Left colon (tissue), 2 donors: ENCODE measurements around the gene NPEPPS. TPM values are rescaled to one million over a fixed set of nuclear protein-coding genes. Genes with fewer than 3 reads are reported as not detected.

Experiments used
- ATAC-seq: fragments of 200-7000 bp; cut with Tn5 transposase; one replicate; pipeline ENCODE4 v1.9.1; 2020; ENCODE audit warnings: mild to moderate bottlenecking, moderate library complexity
- DNase-seq, 2 donors: peaks; one replicate each; pipeline ENCODE4 v3.0.0-alpha.2; 2020
- intact Hi-C, 2 donors: fragments of 100-400 bp; cut with DNase I in 1 of 2; cut with micrococcal nuclease in 1 of 2; formaldehyde crosslinking; loops; one replicate each; pipeline versions ENCODE4 v1.11.2 to v1.14.0; 2022; cut with DNase I, micrococcal nuclease
- total RNA-seq, 2 donors: library from RNA; stranded (reverse); fragmentation: NEBNext Ultra II Directional; extraction: Animal tissue kit (Norgen Biotek cat#: 25700); gene quantifications; one replicate each; pipeline ENCODE4 v1.2.1, GENCODE V29; 2021
- donor health status: DM: no; HTN: no; CAD: no.
- donor health status: DM: yes; HTN: yes; CAD: no.

NPEPPS gene
- total RNA-seq, 2 donors from 2014 or later: 148 to 158 TPM

- intact Hi-C loops: no loop called here
- ATAC-seq (peak; percentile 67), DNase-seq (peak; percentile 95 to 98)
These were observed 119.9 kb downstream of the NPEPPS start for GRCh38 chr17:47650525-47651522.

GRCh38 chr17:47651704-47652103, 120.8 kb downstream of the NPEPPS start:
- intact Hi-C loops: no loop called here
- no peak for DNase-seq
- ATAC-seq: no peak

DNA sequence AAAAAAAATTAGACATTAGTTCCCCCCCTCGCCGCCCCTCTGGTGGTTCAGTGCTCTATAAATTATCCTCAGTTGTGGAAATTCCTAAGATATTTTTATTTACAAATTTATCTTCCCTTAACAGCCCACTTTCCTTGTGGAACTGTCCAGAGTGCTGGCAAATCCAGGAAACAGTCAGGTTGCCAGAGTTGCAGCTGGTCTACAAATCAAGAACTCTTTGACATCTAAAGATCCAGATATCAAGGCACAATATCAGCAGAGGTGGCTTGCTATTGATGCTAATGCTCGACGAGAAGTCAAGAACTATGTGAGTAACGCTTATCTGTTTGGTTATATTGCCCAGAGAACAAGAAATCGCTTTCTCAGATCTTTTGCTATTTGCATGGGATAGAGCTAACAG, 121.7 kb downstream of the NPEPPS start:
- DNase-seq: no peak
- no peak for ATAC-seq
- intact Hi-C loops: no loop called here

- intact Hi-C loops: no loop called here
- ATAC-seq (no peak), DNase-seq (no peak)
These were observed 122.5 kb downstream of the NPEPPS start for GRCh38 chr17:47653442-47653841.

DNA sequence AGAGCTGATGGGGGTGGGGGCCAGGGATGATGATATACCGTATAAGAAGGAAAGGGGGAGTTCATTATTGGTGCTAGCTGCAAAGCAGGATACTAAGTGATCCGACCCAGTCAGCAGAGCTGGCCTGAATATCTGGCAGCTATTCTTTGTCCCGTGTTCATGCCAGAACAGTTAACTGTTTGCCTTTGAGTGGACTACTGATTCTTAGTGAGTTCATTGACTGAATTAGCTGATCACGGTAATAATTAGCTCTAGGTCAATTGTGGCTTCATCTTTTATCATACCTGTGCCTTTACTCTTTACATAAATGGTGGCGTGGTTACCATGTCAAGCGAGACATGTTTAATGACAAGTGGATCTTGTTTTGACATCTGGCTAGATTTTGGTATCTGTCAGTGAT, 124.1 kb downstream of the NPEPPS start:
- intact Hi-C loops: no loop called here
- DNase-seq (no peak), ATAC-seq (no peak)

- intact Hi-C loops: loop anchor here in 1 of 2 donors (10.0 kb wide), 1 partner anchor 125 kb away; no protein-coding TSS in a partner anchor
- ATAC-seq (peak; percentile 65), DNase-seq (no peak)
These were observed 129.2 kb downstream of the NPEPPS start for GRCh38 chr17:47660064-47660492.

GRCh38 chr17:47663912-47664623, 133.2 kb downstream of the NPEPPS start:
- peak; percentile 76 for ATAC-seq
- intact Hi-C loops: loop anchor here in 1 of 2 donors (10.0 kb wide), 1 partner anchor 121 kb away; no protein-coding TSS in a partner anchor
- peak in 1 of 2 donors; percentile 54 for DNase-seq

- ATAC-seq (no peak), DNase-seq (no peak)
- intact Hi-C loops: loop anchor here in 1 of 2 donors (10.0 kb wide), 1 partner anchor 120 kb away; no protein-coding TSS in a partner anchor
These were observed 133.7 kb downstream of the NPEPPS start for GRCh38 chr17:47664624-47664941.

DNA sequence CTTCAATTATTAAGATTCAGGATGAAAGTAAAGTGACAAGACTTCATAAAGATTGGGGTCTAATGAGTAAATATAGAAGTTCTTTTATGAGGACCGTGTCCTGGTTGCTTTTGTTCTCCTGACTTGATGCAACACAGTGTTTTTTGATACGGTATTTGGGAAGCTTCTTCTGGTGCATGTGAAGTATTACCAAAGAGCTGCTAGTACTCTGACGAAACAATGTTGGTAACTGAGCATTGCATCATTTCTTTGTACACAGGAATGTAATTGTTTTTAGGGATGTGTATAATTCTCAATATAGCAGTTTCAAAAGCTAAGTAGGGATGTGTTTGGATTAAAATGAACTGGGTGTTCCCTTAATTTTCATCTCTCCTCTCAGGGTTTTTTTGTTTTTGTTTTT, 134.7 kb downstream of the NPEPPS start:
- intact Hi-C loops: loop anchor here in 1 of 2 donors (10.0 kb wide), 1 partner anchor 119 kb away; no protein-coding TSS in a partner anchor
- ATAC-seq (no peak), DNase-seq (no peak)

DNA sequence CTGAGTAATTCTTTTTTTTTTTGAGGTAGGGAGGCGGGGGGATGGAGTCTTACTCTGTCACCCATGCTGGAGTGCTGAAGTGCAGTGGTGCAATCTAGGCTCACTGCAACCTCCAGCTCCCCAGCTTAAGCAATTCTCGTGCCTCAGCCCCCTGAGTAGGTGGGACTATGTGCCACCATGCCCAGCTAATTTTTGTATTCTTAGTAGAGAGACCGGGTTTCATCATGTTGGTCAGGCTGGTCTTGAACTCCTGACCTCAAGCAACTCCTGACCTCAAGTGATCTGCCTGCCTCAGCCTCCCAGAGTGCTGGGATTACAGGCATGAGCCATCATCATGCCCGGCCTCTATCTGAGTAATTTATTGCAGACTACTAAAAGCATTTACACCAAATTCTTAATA, 138.2 kb downstream of the NPEPPS start:
- ATAC-seq (no peak), DNase-seq (no peak)
- intact Hi-C loops: loop anchor here in 1 of 2 donors (10.0 kb wide), 1 partner anchor 116 kb away; no protein-coding TSS in a partner anchor

DNA sequence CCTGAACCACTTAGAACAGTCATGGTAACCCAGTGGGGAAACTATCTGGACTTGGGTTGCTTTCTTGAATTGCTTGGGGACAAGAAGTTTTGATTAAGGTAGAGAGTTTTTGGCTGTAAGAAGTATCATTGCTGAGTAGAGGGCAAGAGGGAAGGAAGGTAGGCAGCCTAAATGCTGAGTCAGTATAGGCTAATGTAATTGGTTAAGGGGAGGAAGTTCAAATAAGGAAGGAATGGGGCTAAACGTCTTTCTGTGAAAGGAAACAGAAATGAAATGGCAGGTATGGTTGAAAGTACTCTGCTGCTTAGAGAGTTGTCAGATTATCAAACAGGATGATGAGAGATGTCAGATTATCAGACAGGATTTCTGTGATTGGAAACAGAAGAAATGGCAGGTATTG, 139.2 kb downstream of the NPEPPS start:
- DNase-seq: no peak
- intact Hi-C loops: no loop called here
- no peak for ATAC-seq

Other genes with a start within 250 kb of the NPEPPS start
- gene EFCAB13, start 207.2 kb upstream of the NPEPPS start, total RNA-seq: 1 to 10 TPM; 3.2 to 4.0 TPM
- 100 to 1,000 TPM; 176 to 228 TPM for gene KPNB1, start 118.8 kb downstream of the NPEPPS start, total RNA-seq
- 1 to 10 TPM; 1.5 to 3.8 TPM for gene TBKBP1, start 163.1 kb downstream of the NPEPPS start, total RNA-seq
- gene TBX21, start 202.1 kb downstream of the NPEPPS start, total RNA-seq: under 1 TPM; 0.34 to 0.56 TPM